Suppressor macrophage treated with lipopolysaccharide for 4 hours (primary cell): ENCODE measurements around the gene LASP1NB.

ENCODE experiments used
- DNase-seq: peaks from one replicate; pipeline ENCODE4 v3.0.0-alpha.2; 2020

The LASP1NB gene

GRCh38 chr17:38970128-38970527 is 44.7 kb downstream of the LASP1NB start:
- DNase-seq = no peak

DNA sequence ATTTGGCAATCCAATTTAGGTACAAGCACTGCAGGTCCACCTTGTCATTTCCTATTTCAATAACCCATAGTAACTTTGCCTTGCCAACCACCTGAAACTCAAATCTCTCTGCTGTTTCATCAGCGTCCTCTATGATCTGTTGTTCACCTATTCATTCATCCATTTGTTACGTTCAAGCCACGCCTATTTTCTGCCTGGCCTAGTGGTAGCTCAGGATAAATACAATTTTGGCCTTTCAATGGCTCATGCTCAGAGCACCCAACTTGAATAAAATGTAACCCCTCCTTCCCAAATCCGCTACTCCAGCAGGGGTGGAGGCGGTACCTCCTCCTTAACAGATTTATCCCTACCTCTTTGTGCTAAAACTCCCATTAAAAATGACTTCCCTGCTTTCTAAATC is 45.4 kb downstream of the LASP1NB start:
- DNase-seq = no peak

GRCh38 chr17:38976187-38976551 is 50.8 kb downstream of the LASP1NB start:
- peak; percentile 41 for DNase-seq

DNA sequence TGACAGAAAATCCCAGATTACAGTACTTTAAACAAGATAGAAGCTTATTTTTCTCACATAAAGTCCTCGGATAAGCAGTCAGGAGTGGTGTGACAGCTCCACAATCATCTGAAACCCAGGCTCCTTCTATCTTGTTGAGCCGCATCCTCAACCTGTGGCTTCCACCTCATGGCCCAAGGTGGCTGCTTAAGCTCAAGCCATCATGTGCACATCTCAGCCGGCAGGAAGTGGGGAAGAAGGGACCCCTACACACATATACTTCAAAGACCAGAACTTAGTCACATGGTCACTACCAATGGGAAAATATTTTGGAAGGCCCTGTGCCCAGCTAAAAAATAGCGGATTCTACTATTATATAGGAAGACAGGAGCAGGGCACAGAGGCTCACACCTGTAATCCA is 52.8 kb downstream of the LASP1NB start:
- DNase-seq = no peak
